Left colon (tissue), 2 donors: ENCODE data around the gene NKIRAS1. TPM values are rescaled to one million over a fixed set of nuclear protein-coding genes. Genes with fewer than 3 reads are reported as not detected.
A peak's percentile ranks its signal among the peaks of the same experiment; 100 is the strongest.

Experiments used
- ATAC-seq: fragments of 200-7000 bp; cut with Tn5 transposase; one replicate; pipeline ENCODE4 v1.9.1; 2020; ENCODE audit warnings: mild to moderate bottlenecking, moderate library complexity
- DNase-seq, 2 donors: peaks; one replicate each; pipeline ENCODE4 v3.0.0-alpha.2; 2020
- intact Hi-C, 2 donors: fragments of 100-400 bp; cut with DNase I in 1 of 2; cut with micrococcal nuclease in 1 of 2; formaldehyde crosslinking; loops; one replicate each; pipeline versions ENCODE4 v1.11.2 to v1.14.0; 2022; cut with DNase I, micrococcal nuclease
- long read RNA-seq: library from polyadenylated mRNA; unstranded; transcript quantifications from one replicate; pipeline ENCODE4 v2.0.0, GENCODE V29; 2021
- total RNA-seq, 2 donors: library from RNA; stranded (reverse); fragmentation: NEBNext Ultra II Directional; extraction: Animal tissue kit (Norgen Biotek cat#: 25700); gene quantifications; one replicate each; pipeline ENCODE4 v1.2.1, GENCODE V29; 2021
- donor health status: DM: no; HTN: no; CAD: no.
- donor health status: DM: yes; HTN: yes; CAD: no.

Gene NKIRAS1
- 1 to 10 TPM; 3.4 to 5.4 TPM for total RNA-seq
- long read RNA-seq, partial matches to known transcripts = 0 of 12 reads
- long read RNA-seq, other reads (novel, unspliced or antisense) = 8 of 12 reads

- intact Hi-C loops = no loop called here
- ATAC-seq (peak; percentile 95), DNase-seq (peak; percentile 98)
Observed at GRCh38 chr3:23916886-23917678, at the start of gene NKIRAS1, which contains the start of gene RPL15. Gene NKIRAS1 (minus strand): TSS chr3:23916990. CDS start chr3:23910904, 6,086 bp downstream. Gene RPL15 (plus strand): TSS chr3:23917132. CDS start chr3:23917860, 728 bp downstream.

- no peak for ATAC-seq
- intact Hi-C loops = no loop called here
- no peak for DNase-seq
Observed at GRCh38 chr3:23966328-23966727, 49.5 kb upstream of the NKIRAS1 start.

GRCh38 chr3:23964537-23965235 lies 47.9 kb upstream of the NKIRAS1 start:
- no peak for DNase-seq
- intact Hi-C loops = no loop called here
- no peak for ATAC-seq

GRCh38 chr3:23961913-23962312 lies 45.1 kb upstream of the NKIRAS1 start:
- DNase-seq = no peak
- no peak for ATAC-seq
- intact Hi-C loops = no loop called here

GRCh38 chr3:23961066-23961465 lies 44.3 kb upstream of the NKIRAS1 start:
- DNase-seq (no peak), ATAC-seq (no peak)
- intact Hi-C loops = no loop called here

- DNase-seq (no peak), ATAC-seq (peak; percentile 75)
- intact Hi-C loops = no loop called here
Observed at GRCh38 chr3:23960649-23961048, 43.9 kb upstream of the NKIRAS1 start.

- intact Hi-C loops = no loop called here
- DNase-seq (no peak), ATAC-seq (peak; percentile 88)
Observed at GRCh38 chr3:23959135-23959900, 42.5 kb upstream of the NKIRAS1 start.

GRCh38 chr3:23956701-23957100 lies 39.9 kb upstream of the NKIRAS1 start:
- intact Hi-C loops = no loop called here
- DNase-seq (no peak), ATAC-seq (no peak)

- ATAC-seq (peak; percentile 56), DNase-seq (no peak)
- intact Hi-C loops = no loop called here
Observed at GRCh38 chr3:23954144-23954543, 37.4 kb upstream of the NKIRAS1 start.

GRCh38 chr3:23953523-23953922 lies 36.7 kb upstream of the NKIRAS1 start:
- ATAC-seq = no peak
- intact Hi-C loops = no loop called here
- DNase-seq = no peak

GRCh38 chr3:23952646-23953045 lies 35.9 kb upstream of the NKIRAS1 start:
- no peak for DNase-seq
- intact Hi-C loops = no loop called here
- ATAC-seq = no peak

GRCh38 chr3:23950293-23950692 lies 33.5 kb upstream of the NKIRAS1 start:
- intact Hi-C loops = no loop called here
- ATAC-seq (no peak), DNase-seq (no peak)

GRCh38 chr3:23949784-23950183 lies 33.0 kb upstream of the NKIRAS1 start:
- intact Hi-C loops = no loop called here
- ATAC-seq (no peak), DNase-seq (peak in 1 of 2 donors; percentile 42)

- no peak for ATAC-seq
- intact Hi-C loops = no loop called here
Observed at GRCh38 chr3:23948761-23949160, 32.0 kb upstream of the NKIRAS1 start.

GRCh38 chr3:23945913-23946687 lies 29.3 kb upstream of the NKIRAS1 start:
- ATAC-seq (peak; percentile 89), DNase-seq (peak; percentile 96 to 99)
- intact Hi-C loops = no loop called here

More at GRCh38 chr3:23948761-23949160, 32.0 kb upstream of the NKIRAS1 start:
- DNase-seq = no peak

- intact Hi-C loops = no loop called here
- ATAC-seq (no peak), DNase-seq (no peak)
Observed at GRCh38 chr3:23945663-23945912, 28.8 kb upstream of the NKIRAS1 start.

- intact Hi-C loops = no loop called here
- DNase-seq = peak; percentile 84 to 88
- ATAC-seq = peak; percentile 65
Observed at GRCh38 chr3:23944861-23945662, 28.3 kb upstream of the NKIRAS1 start, which contains the start of gene NR1D2. Gene NR1D2 (plus strand): TSS chr3:23945286. CDS start chr3:23945579, 293 bp downstream.
